ENCODE data around the gene EIF2S1. TPM values are rescaled to one million over a fixed set of nuclear protein-coding genes. Genes with fewer than 3 reads are reported as not detected.
"Not testable (repeated sequence)": the region's sequence is repeated elsewhere in the genome, so short reads cannot be mapped to it uniquely, and the experiment has no call there.

EIF2S1 gene
- total RNA-seq, 1 experiment from 2014 or later, result 171 TPM

DNA sequence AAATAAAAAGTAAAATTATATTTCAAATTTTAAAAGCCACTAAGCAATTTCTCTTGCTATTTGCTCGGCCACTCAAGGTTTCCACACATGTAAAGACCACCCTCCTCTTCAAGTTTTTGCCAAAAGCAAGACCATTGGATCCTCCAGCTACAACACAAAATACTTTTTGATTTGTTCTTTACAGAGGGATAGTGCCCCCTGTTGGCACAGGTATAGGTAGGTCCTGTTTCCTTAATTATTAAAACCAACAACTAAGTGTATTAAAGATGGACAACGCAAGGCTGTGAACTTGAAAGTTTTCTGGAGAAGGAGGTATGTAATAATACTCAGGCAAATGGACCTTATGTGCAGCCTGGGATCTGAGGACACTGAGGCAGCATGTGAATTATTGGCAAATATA is 24.3 kb upstream of the EIF2S1 start:
- Histone ChIP-seq H3K9ac (ENCODE audit: low read length) (no peak overlapping the region), H3K27ac (ENCODE audit: low read length) (no peak overlapping the region), H3K36me3 (ENCODE audit: insufficient read depth, low read length) (peaks cover 29% of the 10 kb centered on the region; the same call in 1 of the 2 replicates), H4K20me1 (ENCODE audit: insufficient read depth, low read depth, low read length) (no peaks in the 10 kb centered on the region), H3K4me1 (ENCODE audit: low read length) (no peaks in the 10 kb centered on the region), H3K9me2 (replicated peaks; ENCODE audit: insufficient read depth, low read length) (no peaks in the 10 kb centered on the region), H3K9me3 (ENCODE audit: low read length) (no peaks in the 10 kb centered on the region), H3K27me3 (ENCODE audit: low read length) (no peaks in the 10 kb centered on the region), H3K4me3 (ENCODE audit: low read length) (no peak overlapping the region), H3K79me2 (ENCODE audit: low read length) (no peaks in the 10 kb centered on the region), H3K4me2 (ENCODE audit: low read depth, low read length, poor library complexity, severe bottlenecking) (no peak overlapping the region), H2AFZ (ENCODE audit: low read length) (no peak overlapping the region)
- peak; percentile 79 for DNase-seq

DNA sequence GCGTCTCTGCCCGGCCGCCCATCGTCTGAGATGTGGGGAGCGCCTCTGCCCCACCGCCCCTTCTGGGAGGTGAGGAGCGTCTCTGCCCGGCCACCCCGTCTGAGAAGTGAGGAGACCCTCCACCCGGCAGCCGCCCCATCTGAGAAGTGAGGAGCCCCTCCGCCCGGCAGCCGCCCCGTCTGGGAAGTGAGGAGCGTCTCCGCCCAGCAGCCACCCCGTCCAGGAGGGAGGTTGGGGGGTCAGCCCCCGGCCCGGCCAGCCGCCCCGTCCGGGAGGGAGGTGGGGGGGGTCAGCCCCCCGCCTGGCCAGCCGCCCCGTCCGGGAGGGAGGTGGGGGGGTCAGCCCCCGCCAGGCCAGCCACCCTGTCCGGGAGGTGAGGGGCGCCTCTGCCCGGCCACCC is 18.9 kb upstream of the EIF2S1 start:
- H4K20me1 ChIP-seq (ENCODE audit: insufficient read depth, low read depth, low read length); H3K9me3 ChIP-seq (ENCODE audit: low read length); H3K9me2 ChIP-seq (replicated peaks; ENCODE audit: insufficient read depth, low read length); H3K27me3 ChIP-seq (ENCODE audit: low read length); H2AFZ ChIP-seq (ENCODE audit: low read length); H3K79me2 ChIP-seq (ENCODE audit: low read length); H3K27ac ChIP-seq (ENCODE audit: low read length); H3K4me2 ChIP-seq (ENCODE audit: low read depth, low read length, poor library complexity, severe bottlenecking); DNase-seq; H3K9ac ChIP-seq (ENCODE audit: low read length); H3K4me3 ChIP-seq (ENCODE audit: low read length); H3K4me1 ChIP-seq (ENCODE audit: low read length): not testable (repeated sequence)
- peaks cover 27% of the 10 kb centered on the region; the same call in 1 of the 2 replicates for H3K36me3 ChIP-seq (ENCODE audit: insufficient read depth, low read length)

DNA sequence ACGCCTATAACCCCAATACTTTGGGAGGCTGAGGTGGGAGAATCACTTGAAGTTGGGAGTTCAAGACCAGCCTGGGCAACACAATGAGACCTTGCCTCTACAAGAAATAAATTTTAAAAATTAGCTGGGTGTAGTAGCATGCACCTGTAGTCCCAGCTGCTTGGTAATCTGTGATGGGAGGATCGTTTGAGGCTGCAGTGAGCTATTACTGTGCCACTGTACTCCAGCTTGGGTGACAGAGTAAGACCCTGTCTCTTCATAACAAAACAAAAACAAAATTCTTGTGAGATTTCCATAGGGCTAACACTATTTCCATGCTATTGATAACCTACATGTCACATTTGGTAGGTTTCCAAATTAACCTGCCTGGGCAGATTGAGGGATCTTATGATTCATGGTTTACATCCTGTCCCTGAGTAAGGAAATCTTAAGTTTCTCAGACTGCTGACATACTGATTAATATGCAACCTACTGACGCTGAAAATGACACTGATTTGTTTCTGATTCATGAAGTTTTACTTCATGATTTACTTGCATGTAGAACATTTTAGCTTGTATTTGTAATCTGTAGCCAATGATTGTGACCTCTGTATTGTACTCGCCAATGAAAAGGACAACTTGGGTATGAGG is 16.4 kb upstream of the EIF2S1 start:
- H3K36me3 ChIP-seq (ENCODE audit: insufficient read depth, low read length), result peaks cover 19% of the 10 kb centered on the region; the same call in 1 of the 2 replicates
- H3K27ac ChIP-seq (ENCODE audit: low read length), result no peak overlapping the region
- no peak overlapping the region for H2AFZ ChIP-seq (ENCODE audit: low read length)
- no peak overlapping the region for H3K9ac ChIP-seq (ENCODE audit: low read length)
- no peaks in the 10 kb centered on the region for H3K9me2 ChIP-seq (replicated peaks; ENCODE audit: insufficient read depth, low read length)
- no peaks in the 10 kb centered on the region for H3K79me2 ChIP-seq (ENCODE audit: low read length)
- H3K4me1 ChIP-seq (ENCODE audit: low read length), result no peaks in the 10 kb centered on the region
- no peaks in the 10 kb centered on the region for H3K27me3 ChIP-seq (ENCODE audit: low read length)
- no peak overlapping the region for H3K4me3 ChIP-seq (ENCODE audit: low read length)
- no peak for DNase-seq
- no peaks in the 10 kb centered on the region for H3K9me3 ChIP-seq (ENCODE audit: low read length)
- H3K4me2 ChIP-seq (ENCODE audit: low read depth, low read length, poor library complexity, severe bottlenecking), result no peak overlapping the region
- no peaks in the 10 kb centered on the region for H4K20me1 ChIP-seq (ENCODE audit: insufficient read depth, low read depth, low read length)

DNA sequence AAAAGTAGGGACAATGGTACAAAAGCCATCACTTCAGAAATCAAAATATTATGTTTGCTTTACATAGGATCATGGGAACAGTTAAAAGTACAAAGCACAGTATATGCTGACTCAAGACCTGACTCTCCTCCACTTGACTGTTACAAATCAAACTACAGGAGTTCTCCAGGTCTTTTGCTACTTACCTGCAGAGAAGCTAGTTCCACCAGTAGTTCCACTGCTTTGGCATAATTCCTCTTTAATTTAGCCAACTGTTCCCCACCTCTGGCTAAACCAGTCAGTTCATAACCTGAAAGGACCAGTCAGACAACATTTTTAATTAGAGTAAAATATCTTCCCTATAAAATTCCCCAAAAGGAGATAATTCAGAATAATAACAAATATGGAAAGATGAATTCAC is 14.5 kb upstream of the EIF2S1 start:
- DNase-seq, result no peak
- Histone ChIP-seq H3K9me3 (ENCODE audit: low read length) (no peaks in the 10 kb centered on the region), H3K36me3 (ENCODE audit: insufficient read depth, low read length) (peaks cover 29% of the 10 kb centered on the region; the same call in 1 of the 2 replicates), H4K20me1 (ENCODE audit: insufficient read depth, low read depth, low read length) (no peaks in the 10 kb centered on the region), H3K79me2 (ENCODE audit: low read length) (no peaks in the 10 kb centered on the region), H3K9me2 (replicated peaks; ENCODE audit: insufficient read depth, low read length) (no peaks in the 10 kb centered on the region), H3K4me1 (ENCODE audit: low read length) (no peaks in the 10 kb centered on the region), H3K4me2 (ENCODE audit: low read depth, low read length, poor library complexity, severe bottlenecking) (no peak overlapping the region), H2AFZ (ENCODE audit: low read length) (no peak overlapping the region), H3K27ac (ENCODE audit: low read length) (no peak overlapping the region), H3K4me3 (ENCODE audit: low read length) (no peak overlapping the region), H3K27me3 (ENCODE audit: low read length) (no peaks in the 10 kb centered on the region), H3K9ac (ENCODE audit: low read length) (no peak overlapping the region)

DNA sequence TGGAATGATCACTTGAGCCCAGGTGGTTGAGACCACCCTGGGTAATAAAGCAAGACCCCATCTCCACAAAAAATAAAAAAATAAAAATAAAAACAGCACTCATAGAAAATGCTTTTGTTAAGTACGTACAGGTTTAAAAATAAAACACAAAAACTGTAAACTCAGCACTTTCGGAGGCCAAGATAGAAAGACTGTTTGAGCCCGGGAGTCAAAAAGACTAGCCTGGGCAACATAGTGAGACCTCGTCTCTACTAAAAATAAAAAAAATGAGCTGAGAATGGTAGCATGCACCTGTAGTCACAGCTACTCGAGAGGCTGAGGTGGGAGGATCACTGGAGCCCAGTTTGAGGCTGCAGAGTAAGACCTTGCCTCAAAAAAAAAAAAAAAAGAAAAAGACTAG is 8.1 kb upstream of the EIF2S1 start:
- peaks cover 20% of the 10 kb centered on the region; the same call in 1 of the 2 replicates for H3K36me3 ChIP-seq (ENCODE audit: insufficient read depth, low read length)
- no peak overlapping the region for H3K4me3 ChIP-seq (ENCODE audit: low read length)
- H2AFZ ChIP-seq (ENCODE audit: low read length), result no peak overlapping the region
- no peak overlapping the region for H3K9ac ChIP-seq (ENCODE audit: low read length)
- no peak overlapping the region for H3K27ac ChIP-seq (ENCODE audit: low read length)
- H3K4me2 ChIP-seq (ENCODE audit: low read depth, low read length, poor library complexity, severe bottlenecking), result no peak overlapping the region
- H3K4me1 ChIP-seq (ENCODE audit: low read length), result peaks cover 7% of the 10 kb centered on the region
- no peaks in the 10 kb centered on the region for H3K9me2 ChIP-seq (replicated peaks; ENCODE audit: insufficient read depth, low read length)
- no peaks in the 10 kb centered on the region for H3K27me3 ChIP-seq (ENCODE audit: low read length)
- H4K20me1 ChIP-seq (ENCODE audit: insufficient read depth, low read depth, low read length), result no peaks in the 10 kb centered on the region
- H3K9me3 ChIP-seq (ENCODE audit: low read length), result no peaks in the 10 kb centered on the region
- DNase-seq, result no peak
- peaks cover 40% of the 10 kb centered on the region for H3K79me2 ChIP-seq (ENCODE audit: low read length)

DNA sequence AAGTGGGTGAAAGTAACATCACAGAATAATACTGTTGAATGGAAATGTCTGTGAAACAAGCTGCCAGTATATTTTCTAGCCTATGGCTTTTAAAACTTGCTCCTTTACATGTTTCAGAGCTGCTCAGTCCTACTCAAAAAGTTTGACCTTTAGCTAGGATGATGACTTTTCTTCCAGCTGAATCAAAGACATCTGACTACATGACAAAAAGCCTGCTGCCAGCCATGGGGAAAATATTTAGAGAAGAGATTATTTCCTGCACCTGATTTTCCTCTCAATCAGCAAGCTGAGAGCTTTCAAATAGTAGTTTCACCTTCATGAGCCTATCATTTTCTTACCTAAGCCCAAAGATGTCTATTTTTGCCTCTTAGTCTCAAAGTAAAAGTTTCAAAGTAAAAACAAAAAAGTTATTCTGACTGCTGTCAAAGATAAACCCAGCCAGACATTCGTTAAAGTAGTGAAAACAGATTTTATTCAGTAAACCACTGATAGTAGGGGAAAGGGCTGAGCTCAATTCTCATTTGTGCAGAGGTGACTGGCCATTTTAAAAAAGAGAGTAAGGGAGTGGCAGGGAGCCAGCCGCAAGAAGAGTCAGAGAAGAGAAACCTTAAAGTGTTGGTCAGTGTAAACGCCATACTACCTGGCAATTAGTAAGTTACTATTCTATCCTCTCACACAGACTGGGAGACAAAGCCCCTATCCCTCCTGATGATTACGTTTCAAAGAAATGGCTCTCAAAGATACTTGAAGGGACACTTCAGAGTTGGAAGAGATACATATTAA is 2.8 kb upstream of the EIF2S1 start:
- Histone ChIP-seq H2AFZ (ENCODE audit: low read length) (no peak overlapping the region; the same call in 1 of the 2 replicates), H3K4me3 (ENCODE audit: low read length) (peak overlapping the region; percentile 78; the same call in 1 of the 2 replicates), H3K27me3 (ENCODE audit: low read length) (no peaks in the 10 kb centered on the region), H3K9me2 (replicated peaks; ENCODE audit: insufficient read depth, low read length) (no peaks in the 10 kb centered on the region), H3K27ac (ENCODE audit: low read length) (no peak overlapping the region), H3K36me3 (ENCODE audit: insufficient read depth, low read length) (peaks cover 10% of the 10 kb centered on the region; the same call in 1 of the 2 replicates), H3K4me1 (ENCODE audit: low read length) (peaks cover 41% of the 10 kb centered on the region), H3K4me2 (ENCODE audit: low read depth, low read length, poor library complexity, severe bottlenecking) (peak overlapping the region; percentile 88), H3K79me2 (ENCODE audit: low read length) (peaks cover 88% of the 10 kb centered on the region), H4K20me1 (ENCODE audit: insufficient read depth, low read depth, low read length) (peaks cover 20% of the 10 kb centered on the region), H3K9ac (ENCODE audit: low read length) (peak overlapping the region; percentile 82), H3K9me3 (ENCODE audit: low read length) (no peaks in the 10 kb centered on the region)
- no peak for DNase-seq

DNA sequence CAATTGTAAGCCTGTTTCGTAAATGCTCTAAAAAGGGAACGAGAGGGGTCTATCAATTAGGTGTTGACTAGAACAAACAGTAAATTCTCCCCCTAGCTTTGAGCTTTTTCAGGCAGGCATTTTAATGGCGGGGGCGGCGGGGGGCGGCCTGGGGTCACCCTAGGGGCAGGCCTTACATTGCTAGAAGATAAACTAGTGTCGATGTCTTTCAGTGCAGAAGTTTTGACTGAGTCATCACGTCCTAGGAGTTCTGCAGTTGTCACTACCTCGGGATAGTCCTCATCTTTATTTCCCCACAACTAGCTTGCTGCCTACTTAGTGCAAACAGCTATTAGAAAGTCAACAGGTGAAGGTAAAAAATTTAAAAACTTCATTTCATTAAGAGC is 2.2 kb upstream of the EIF2S1 start:
- peak overlapping the region; percentile 78 for H3K4me3 ChIP-seq (ENCODE audit: low read length)
- H3K79me2 ChIP-seq (ENCODE audit: low read length), result peaks cover 93% of the 10 kb centered on the region
- no peak overlapping the region for H2AFZ ChIP-seq (ENCODE audit: low read length)
- H3K4me1 ChIP-seq (ENCODE audit: low read length), result peaks cover 47% of the 10 kb centered on the region
- no peaks in the 10 kb centered on the region for H3K9me2 ChIP-seq (replicated peaks; ENCODE audit: insufficient read depth, low read length)
- H3K36me3 ChIP-seq (ENCODE audit: insufficient read depth, low read length), result peaks cover 16% of the 10 kb centered on the region
- H3K27ac ChIP-seq (ENCODE audit: low read length), result no peak overlapping the region
- peak overlapping the region; percentile 88 for H3K4me2 ChIP-seq (ENCODE audit: low read depth, low read length, poor library complexity, severe bottlenecking)
- peak overlapping the region; percentile 82 for H3K9ac ChIP-seq (ENCODE audit: low read length)
- no peaks in the 10 kb centered on the region for H3K9me3 ChIP-seq (ENCODE audit: low read length)
- no peak for DNase-seq
- no peaks in the 10 kb centered on the region for H3K27me3 ChIP-seq (ENCODE audit: low read length)
- peaks cover 23% of the 10 kb centered on the region for H4K20me1 ChIP-seq (ENCODE audit: insufficient read depth, low read depth, low read length)

DNA sequence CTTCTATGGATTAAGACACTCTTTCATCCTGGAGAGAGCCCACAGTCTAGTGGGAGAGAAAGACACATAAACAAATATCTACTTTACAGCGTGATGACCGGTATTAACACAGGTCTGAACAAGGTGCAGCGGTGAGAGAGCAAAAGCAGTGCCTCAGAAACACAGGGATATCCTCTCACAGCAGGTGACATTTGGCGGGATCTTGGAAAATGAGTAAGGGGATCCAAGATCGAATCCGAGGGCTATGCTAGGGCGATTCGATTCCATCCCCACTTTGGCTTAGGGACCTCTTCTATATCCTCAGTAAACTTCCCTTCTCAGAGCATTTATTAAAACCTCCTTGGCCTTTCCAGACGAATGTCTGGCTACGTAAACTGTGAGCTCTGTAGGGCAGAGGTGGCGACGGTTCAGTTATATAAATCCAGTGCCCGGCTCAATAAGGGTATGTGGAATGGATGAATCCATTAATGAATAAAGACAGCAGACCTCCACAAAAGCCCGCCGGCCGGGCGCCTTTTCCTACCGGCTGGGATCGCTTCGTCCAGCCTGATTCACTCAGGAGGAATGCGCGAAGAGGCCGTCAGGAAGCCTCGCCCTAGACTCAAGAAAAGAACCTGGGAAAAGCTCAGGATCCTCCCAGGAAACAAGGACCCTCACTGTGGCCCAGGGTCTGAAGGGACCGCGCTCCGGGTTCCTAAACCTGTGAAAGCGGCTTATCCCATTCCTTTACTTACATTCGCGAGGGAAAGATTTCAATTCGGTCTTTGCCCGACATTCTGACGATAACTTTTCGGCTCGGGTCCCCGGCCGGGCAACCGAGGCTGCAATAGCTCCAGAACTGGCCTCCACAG is 979 bp upstream of the EIF2S1 start:
- peak overlapping the region; percentile 88 for H3K4me2 ChIP-seq (ENCODE audit: low read depth, low read length, poor library complexity, severe bottlenecking)
- peaks cover 55% of the 10 kb centered on the region for H3K4me1 ChIP-seq (ENCODE audit: low read length)
- peaks cover 94% of the 10 kb centered on the region for H3K79me2 ChIP-seq (ENCODE audit: low read length)
- peak overlapping the region; percentile 78 for H3K4me3 ChIP-seq (ENCODE audit: low read length)
- peak; percentile 47 for DNase-seq
- peak overlapping the region; percentile 12; the same call in 1 of the 2 replicates for H2AFZ ChIP-seq (ENCODE audit: low read length)
- peak overlapping the region; percentile 82 for H3K9ac ChIP-seq (ENCODE audit: low read length)
- peaks cover 33% of the 10 kb centered on the region for H4K20me1 ChIP-seq (ENCODE audit: insufficient read depth, low read depth, low read length)
- H3K9me2 ChIP-seq (replicated peaks; ENCODE audit: insufficient read depth, low read length), result no peaks in the 10 kb centered on the region
- peaks cover 27% of the 10 kb centered on the region for H3K36me3 ChIP-seq (ENCODE audit: insufficient read depth, low read length)
- H3K27ac ChIP-seq (ENCODE audit: low read length), result no peak overlapping the region
- no peaks in the 10 kb centered on the region for H3K27me3 ChIP-seq (ENCODE audit: low read length)
- no peaks in the 10 kb centered on the region for H3K9me3 ChIP-seq (ENCODE audit: low read length)

Measured in Karpas-422 (cell line).